Keratinocyte (primary cell): ENCODE data around the gene EGF. TPM values are rescaled to one million over a fixed set of nuclear protein-coding genes. Genes with fewer than 3 reads are reported as not detected.

Experiments used
- DNase-seq: peaks from one replicate; pipeline ENCODE4 v3.0.0-alpha.2; 2011; ENCODE audit warnings: low read depth, missing footprints, low spot score
- FAIRE-seq: peaks from 2 replicates; lab custom pipeline; 2011; peaks lifted over from hg19 to GRCh38; lab: Jason Lieb, UNC
- H2AFZ ChIP-seq: 2 replicates; pipeline ENCODE4 v1.6.0; 2012; ENCODE audit warnings: low read length, control low read depth, inconsistent platforms; ENCODE audit not compliant: control insufficient read depth
- H3K27ac ChIP-seq: 2 replicates; pipeline ENCODE4 v1.5.1; 2011; ENCODE audit warnings: low read length; ENCODE audit not compliant: control insufficient read depth, insufficient read depth
- H3K27me3 ChIP-seq: 3 replicates; pipeline ENCODE4 v1.6.0; 2011; ENCODE audit warnings: low read length; ENCODE audit not compliant: control insufficient read depth, insufficient read depth; ENCODE audit errors: extremely low read depth
- H3K36me3 ChIP-seq, 2 experiments: 2 replicates in 1 of 2; 3 replicates in 1 of 2; pipeline ENCODE4 v1.5.1; 2011; ENCODE audit warnings: low read length in 2 of 2, mild to moderate bottlenecking in 1 of 2; ENCODE audit not compliant: control insufficient read depth in 2 of 2, insufficient read depth in 2 of 2; ENCODE audit errors: extremely low read depth in 1 of 2
- H3K4me1 ChIP-seq: 3 replicates; pipeline ENCODE4 v1.5.1; 2011; ENCODE audit warnings: low read length; ENCODE audit not compliant: control insufficient read depth, insufficient read depth; ENCODE audit errors: extremely low read depth
- H3K4me2 ChIP-seq: 3 replicates; pipeline ENCODE4 v1.6.0; 2011; ENCODE audit warnings: low read depth, low read length; ENCODE audit not compliant: control insufficient read depth, insufficient read depth; ENCODE audit errors: extremely low read depth
- H3K4me3 ChIP-seq, 3 experiments: fragments of 200-600 bp in 1 of 3; sonication (generic) in 1 of 3; 2 replicates in 2 of 3; 3 replicates in 1 of 3; pipeline ENCODE4 v1.5.1; 2011 to 2016; ENCODE audit warnings: low read length in 3 of 3, mild to moderate bottlenecking in 3 of 3, control low read depth in 2 of 3, inconsistent platforms in 1 of 3, low read depth in 1 of 3, mixed read lengths in 1 of 3, mixed run types in 1 of 3, moderate library complexity in 1 of 3; ENCODE audit not compliant: control insufficient read depth in 2 of 3, insufficient read depth in 2 of 3; ENCODE audit errors: extremely low read depth in 1 of 3
- H3K79me2 ChIP-seq: 2 replicates; pipeline ENCODE4 v1.6.0; 2012; ENCODE audit warnings: low read length; ENCODE audit not compliant: control insufficient read depth, insufficient read depth
- H3K9ac ChIP-seq: 3 replicates; pipeline ENCODE4 v1.6.0; 2011; ENCODE audit warnings: low read length; ENCODE audit not compliant: control insufficient read depth, insufficient read depth; ENCODE audit errors: extremely low read depth
- H3K9me1 ChIP-seq: 3 replicates; pipeline ENCODE4 v1.6.0; 2011; ENCODE audit warnings: low read length; ENCODE audit not compliant: control insufficient read depth, insufficient read depth; ENCODE audit errors: extremely low read depth
- H3K9me3 ChIP-seq: 2 replicates; pipeline ENCODE4 v1.5.1; 2012; ENCODE audit warnings: low read depth, low read length; ENCODE audit not compliant: control insufficient read depth
- H4K20me1 ChIP-seq: 3 replicates; pipeline ENCODE4 v1.6.0; 2011; ENCODE audit warnings: low read length; ENCODE audit not compliant: control insufficient read depth, insufficient read depth; ENCODE audit errors: extremely low read depth
- CTCF ChIP-seq, 3 experiments: IDR thresholded peaks in 1 of 3; conservative IDR thresholded peaks in 1 of 3; optimal IDR thresholded peaks in 1 of 3; 2 replicates in 2 of 3; 3 replicates in 1 of 3; pipeline versions ENCODE3 to v1.5.1; 2011; ENCODE audit warnings: low read length in 3 of 3, mild to moderate bottlenecking in 3 of 3, moderate library complexity in 2 of 3, control low read depth in 1 of 3, inconsistent platforms in 1 of 3; ENCODE audit not compliant: insufficient read depth in 2 of 3; ENCODE audit errors: extremely low read depth in 1 of 3
- EZH2 ChIP-seq: IDR thresholded peaks from one replicate; pipeline ENCODE4 v1.6.1; 2012; ENCODE audit warnings: inconsistent platforms, mild to moderate bottlenecking, low read length, moderate library complexity
- dilution Hi-C: fragments of 300-500 bp; cut with MboI; formaldehyde crosslinking; loops from one replicate; pipeline ENCODE4 v1.7.0; 2020; ENCODE audit warnings: low sequenced_read_pairs; ENCODE audit not compliant: extremely low pct_ligation_motif_present
- polyA plus RNA-seq, 5 experiments: library from polyadenylated mRNA; depleted of rRNA in 3 of 5; stranded (reverse) in 3 of 5; stranded (forward) in 1 of 5; unstranded in 1 of 5; fragments of >200 nt; gene quantifications; 1 replicate in 1 of 5; 2 replicates in 3 of 5; 3 replicates in 1 of 5; pipeline versions ENCODE4 v1.2.1 to v1.2.3, GENCODE V29; 2011 to 2012; ENCODE audit warnings: missing spikeins in 2 of 5, low read depth in 1 of 5, low replicate concordance in 1 of 5

EGF gene
- polyA plus RNA-seq, 1 donor (not counting 4 experiments of a cell fraction or from before 2014, with no cell fraction given) = 1.3 TPM

DNA sequence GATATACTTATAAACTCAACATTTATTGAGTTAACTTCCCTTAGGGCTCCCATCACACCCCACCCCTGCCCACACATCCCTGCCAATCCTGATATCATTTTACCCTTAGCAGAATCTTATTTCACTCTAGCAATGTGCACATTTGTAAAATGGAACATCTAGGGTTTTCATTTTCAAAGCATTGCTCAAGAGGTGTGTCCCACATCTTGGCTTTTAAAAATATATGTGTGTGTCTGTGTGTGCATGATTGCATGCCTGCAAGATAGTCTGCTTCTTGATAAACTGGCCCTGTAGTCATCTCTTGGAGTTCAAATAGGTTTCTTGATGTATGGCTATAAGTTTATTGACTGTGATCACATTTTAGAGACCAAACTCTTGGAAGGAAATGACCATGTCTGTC is 26.4 kb upstream of the EGF start:
- FAIRE-seq = no peak
- H3K36me3 ChIP-seq = no peaks in the 10 kb centered on the region
- H2AFZ ChIP-seq = no peak overlapping the region
- dilution Hi-C loops = no loop called here
- no peaks in the 10 kb centered on the region for H3K79me2 ChIP-seq
- H3K4me2 ChIP-seq = no peak overlapping the region
- no peak overlapping the region for H3K4me3 ChIP-seq
- TF ChIP-seq EZH2 (no peak), CTCF (optimal IDR thresholded peaks at IDR 0.05 in 1 of 3, IDR thresholded peaks at IDR 0.05 in 1 of 3, conservative IDR thresholded peaks at IDR 0.05 in 1 of 3; ENCODE audit: extremely low read depth in 1 of 3, insufficient read depth in 2 of 3, low read length in 3 of 3) (no peak)
- no peak for DNase-seq
- H3K9me1 ChIP-seq = no peaks in the 10 kb centered on the region
- H3K9me3 ChIP-seq = no peaks in the 10 kb centered on the region
- H3K9ac ChIP-seq = no peak overlapping the region
- H4K20me1 ChIP-seq = no peaks in the 10 kb centered on the region
- H3K4me1 ChIP-seq = no peaks in the 10 kb centered on the region
- H3K27ac ChIP-seq = no peak overlapping the region
- H3K27me3 ChIP-seq = no peaks in the 10 kb centered on the region

DNA sequence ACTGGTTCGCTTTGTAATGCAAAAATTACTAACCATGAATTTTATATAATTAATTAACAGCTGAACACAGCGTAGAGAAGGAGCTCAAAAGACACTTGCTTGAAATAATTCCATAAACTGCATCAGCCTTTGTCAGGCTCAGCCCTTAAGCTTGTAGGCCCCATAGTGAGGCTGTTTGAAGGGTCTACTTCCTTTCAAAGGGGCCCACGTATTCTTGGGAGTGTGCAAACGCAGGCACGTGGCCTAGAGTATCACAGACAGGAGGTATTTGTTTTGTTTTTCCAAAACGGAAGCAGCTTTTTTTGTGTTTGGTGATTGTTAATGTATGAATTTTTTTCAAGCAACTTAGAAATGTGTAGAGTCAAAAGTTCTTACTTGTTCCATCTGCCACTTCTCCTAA is 25.6 kb upstream of the EGF start:
- Histone ChIP-seq H4K20me1 (no peaks in the 10 kb centered on the region), H3K36me3 (no peaks in the 10 kb centered on the region), H3K27ac (no peak overlapping the region), H3K9me1 (no peaks in the 10 kb centered on the region), H3K9me3 (no peaks in the 10 kb centered on the region), H3K4me1 (no peaks in the 10 kb centered on the region), H3K79me2 (no peaks in the 10 kb centered on the region), H3K4me3 (no peak overlapping the region), H2AFZ (no peak overlapping the region), H3K4me2 (no peak overlapping the region), H3K27me3 (no peaks in the 10 kb centered on the region), H3K9ac (no peak overlapping the region)
- FAIRE-seq (no peak), DNase-seq (no peak)
- TF ChIP-seq CTCF (optimal IDR thresholded peaks at IDR 0.05 in 1 of 3, IDR thresholded peaks at IDR 0.05 in 1 of 3, conservative IDR thresholded peaks at IDR 0.05 in 1 of 3; ENCODE audit: extremely low read depth in 1 of 3, insufficient read depth in 2 of 3, low read length in 3 of 3) (no peak), EZH2 (no peak)
- dilution Hi-C loops = no loop called here
